Measurements from ENCODE around the gene PARVG. TPM values are rescaled to one million over a fixed set of nuclear protein-coding genes. Genes with fewer than 3 reads are reported as not detected.

PARVG gene
- total and polyA plus RNA-seq, 9 of the 15 experiments (the other 6 are each of a cell fraction or from before 2014, with no cell fraction given) = 0.35 TPM; not detected in 8

GRCh38 chr22:44211256-44211945, 30.7 kb downstream of the PARVG start:
- no peaks in the 10 kb centered on the region for H3K9me1 ChIP-seq (ENCODE audit: control insufficient read depth, insufficient read depth, low read length)
- no TSS peak for BruUV-seq (replicated peaks)
- no peak overlapping the region for H3K27ac ChIP-seq (ENCODE audit: extremely low read depth, low read depth, low read length)
- H3K4me2 ChIP-seq (ENCODE audit: insufficient read depth, low read length) = no peak overlapping the region
- intact Hi-C loops (cut with micrococcal nuclease) (no loop called here), in situ Hi-C loops (cut with MboI) (no loop called here)
- 0% methylated on average over 6 of the region's 6 CpGs for WGBS (ENCODE audit: insufficient coverage, low coverage, missing lambda C conversion rate)
- no peaks in the 10 kb centered on the region for H3K79me2 ChIP-seq (ENCODE audit: control insufficient read depth, insufficient read depth, low read length)
- DNase-seq (ENCODE audit: extremely low read depth in 1 of 4, low spot score in 3 of 4) (no peak), ATAC-seq (no peak), FAIRE-seq (no peak)
- no peak overlapping the region for H3K9ac ChIP-seq (ENCODE audit: insufficient read depth in 1 of 2, low read depth in 2 of 2, low read length in 2 of 2)
- TF ChIP-seq ZNF224 (CRISPR knock-in tag; IDR thresholded peaks at IDR 0.05) (no peak), TAF1 (IDR thresholded peaks at IDR 0.05; ENCODE audit: control insufficient read depth, extremely low read depth, insufficient read depth, low read length, severe bottlenecking) (no peak), MBD2 (IDR thresholded peaks at IDR 0.05; ENCODE audit: borderline replicate concordance, low read depth) (no peak), ZNF143 (CRISPR knock-in tag; IDR thresholded peaks at IDR 0.05) (no peak), TAF15 (IDR thresholded peaks at IDR 0.05; ENCODE audit: low read depth, low read length) (no peak), GATAD2A (IDR thresholded peaks at IDR 0.05) (no peak), MAFK (IDR thresholded peaks at IDR 0.05; ENCODE audit: low read length) (no peak), KLF13 (tag; IDR thresholded peaks at IDR 0.05; ENCODE audit: borderline replicate concordance, low read depth) (no peak), ZNF551 (CRISPR knock-in tag; IDR thresholded peaks at IDR 0.05) (no peak)
- no peaks in the 10 kb centered on the region for H3K4me1 ChIP-seq (replicated peaks in 1 of 2; ENCODE audit: control insufficient read depth in 2 of 2, insufficient read depth in 2 of 2, low read length in 2 of 2)
- CTCF ChIA-PET (ENCODE audit: low intra/inter-chr PET ratio) = no interaction called here
- POLR2A ChIA-PET = interaction anchor here (0.5 kb wide), 1 partner anchor 259 kb away, joined by 3 read pairs; no protein-coding TSS in a partner anchor
- no peaks in the 10 kb centered on the region for H3K36me3 ChIP-seq (ENCODE audit: control insufficient read depth, insufficient read depth, low read length)
- no peak overlapping the region for H2AFZ ChIP-seq (ENCODE audit: low read depth, low read length)
- H4K20me1 ChIP-seq (replicated peaks; ENCODE audit: control insufficient read depth, insufficient read depth, low read length) = no peaks in the 10 kb centered on the region
- no peak overlapping the region for H3K4me3 ChIP-seq
- H3K9me3 ChIP-seq (replicated peaks; ENCODE audit: control insufficient read depth, insufficient read depth, low read depth, low read length) = no peaks in the 10 kb centered on the region
- H3K27me3 ChIP-seq (ENCODE audit: control insufficient read depth in 2 of 2, insufficient read depth in 2 of 2, low read length in 2 of 2) = no peaks in the 10 kb centered on the region

All from K562 (cell line).